ENCODE data around the gene TMLHE.
"Not testable (repeated sequence)": the region's sequence is repeated elsewhere in the genome, so short reads cannot be mapped to it uniquely, and the experiment has no call there.

Gene TMLHE

DNA sequence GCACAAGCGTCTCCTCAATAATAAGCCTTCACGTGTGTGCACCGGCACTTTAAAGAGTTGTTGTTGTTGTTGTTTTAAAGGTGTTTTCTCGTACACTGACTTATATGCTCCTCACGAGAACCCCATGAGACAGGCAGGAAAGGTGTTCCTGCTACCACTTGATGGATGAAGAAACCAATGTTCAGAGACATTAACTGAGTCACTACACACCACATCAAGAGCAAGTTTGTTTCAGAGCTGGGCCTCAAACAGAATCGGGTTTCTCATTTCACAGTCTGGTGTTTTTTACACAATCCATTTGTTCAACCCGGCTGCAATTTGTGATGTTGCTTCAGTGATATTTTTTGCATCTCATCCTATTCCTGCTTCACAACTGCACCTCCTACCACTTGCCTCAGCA lies 135.6 kb downstream of the TMLHE start:
- not testable (repeated sequence) for DNase-seq

DNA sequence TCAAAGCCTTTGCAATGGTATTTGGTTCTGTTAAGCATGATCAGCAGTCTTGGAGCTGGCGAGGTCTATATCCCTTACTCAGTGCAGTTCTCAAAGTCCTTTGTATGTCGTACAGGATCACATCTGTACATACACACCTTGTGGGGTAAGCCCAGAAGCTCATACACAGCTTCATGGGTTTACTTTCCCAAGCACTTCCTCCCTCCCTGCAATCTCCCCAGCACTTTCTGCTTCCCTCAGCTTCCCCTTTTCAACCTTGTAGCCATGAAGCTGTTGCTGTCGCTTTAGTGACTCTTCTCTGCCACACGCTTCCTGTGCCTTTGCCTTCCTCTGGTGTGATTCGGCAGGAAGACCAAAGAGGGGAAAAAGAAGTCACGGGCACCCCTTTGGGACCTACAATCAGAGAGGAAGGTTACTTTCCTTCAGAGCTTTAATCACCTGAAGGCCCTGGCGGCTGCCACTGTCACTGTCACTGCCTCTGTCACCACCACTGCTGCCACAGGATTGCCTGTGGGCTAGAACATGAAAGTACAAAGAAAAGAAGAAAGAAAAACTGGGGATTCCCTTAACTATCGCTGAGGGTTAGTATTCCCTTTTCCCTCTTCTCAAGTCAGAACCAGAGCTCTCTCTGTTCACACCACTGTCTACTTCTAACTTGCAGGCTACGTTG lies 146.3 kb downstream of the TMLHE start:
- DNase-seq: not testable (repeated sequence)

DNA sequence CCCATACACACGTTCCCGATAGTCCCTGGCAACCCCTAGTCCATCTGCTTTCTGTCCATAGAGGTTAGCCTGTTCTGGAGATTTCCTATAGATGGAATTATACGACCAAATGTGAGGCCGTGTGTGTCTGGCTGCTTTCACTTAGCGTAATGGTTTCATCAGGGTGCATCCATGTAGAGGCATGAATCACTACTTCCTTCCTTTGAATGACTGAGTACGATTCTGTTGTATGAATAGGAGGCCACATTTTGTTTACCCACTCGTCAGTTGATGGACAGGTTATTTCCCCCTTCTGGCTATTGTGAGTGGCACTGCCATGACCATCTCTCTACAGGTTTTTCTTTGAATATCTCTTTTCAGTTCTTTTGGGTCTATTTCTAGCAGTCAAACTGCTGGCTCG lies 152.3 kb downstream of the TMLHE start:
- not testable (repeated sequence) for DNase-seq

DNA sequence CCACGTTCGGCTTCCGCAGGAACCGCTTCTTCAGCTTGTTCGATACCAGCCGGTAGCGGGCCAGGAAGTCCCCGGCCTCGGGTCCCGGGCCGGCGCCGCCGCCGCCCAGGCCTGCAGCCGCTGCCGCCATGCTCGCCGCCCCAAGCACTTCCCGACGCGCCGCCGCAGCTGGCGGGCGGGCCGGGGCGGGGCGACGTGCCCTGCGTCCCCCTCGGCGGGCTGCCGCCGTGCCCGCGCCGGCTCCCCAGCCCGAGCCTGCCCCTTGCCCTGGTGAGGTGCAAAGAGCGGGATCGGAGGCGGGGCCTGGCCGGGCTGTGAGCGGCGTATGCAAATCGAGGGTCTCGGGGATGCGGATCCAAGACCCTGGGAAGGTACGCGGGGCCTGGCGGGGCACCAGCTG lies 154.3 kb downstream of the TMLHE start, which contains the start of gene F8A3:
Gene F8A3, minus strand, starts transcription at position 150 of the 400 bp plus-strand sequence. Its CDS starts 20 bp downstream, at position 130.
- DNase-seq: not testable (repeated sequence)

DNA sequence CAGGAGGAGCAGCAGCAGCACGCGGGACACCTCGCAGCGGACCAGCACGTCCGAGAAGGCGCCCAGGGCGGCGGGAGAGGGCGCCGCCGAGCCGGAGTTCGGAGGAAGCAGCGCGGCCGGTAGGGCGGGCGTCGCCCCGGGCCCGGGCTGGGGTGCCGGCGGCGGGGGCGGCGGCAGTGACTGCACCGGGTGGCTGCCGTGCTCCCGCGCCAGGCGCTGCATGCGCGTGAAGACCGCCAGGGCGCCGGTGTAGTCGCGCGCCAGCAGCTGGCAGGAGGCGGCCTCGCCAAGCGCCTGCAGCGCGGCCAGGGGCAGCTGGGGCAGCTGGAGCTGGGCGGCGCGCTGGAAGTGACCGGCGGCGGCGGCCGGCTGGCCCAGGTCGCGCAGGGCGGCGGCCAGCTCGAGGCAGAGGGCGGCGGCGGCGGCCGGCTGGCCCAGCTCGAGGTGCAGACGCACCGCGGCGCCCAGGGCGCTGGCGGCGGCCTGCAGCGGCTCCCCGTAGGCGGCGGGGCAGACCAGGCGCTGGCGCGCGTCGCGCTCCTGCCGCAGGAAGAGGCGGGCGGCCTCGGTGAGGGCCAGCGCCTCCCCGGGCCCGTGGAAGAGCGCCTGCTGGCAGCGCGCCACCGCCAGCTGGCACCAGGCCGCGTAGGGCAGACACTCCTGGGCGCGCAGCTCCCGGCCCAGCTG lies 154.8 kb downstream of the TMLHE start:
- DNase-seq: not testable (repeated sequence)

DNA sequence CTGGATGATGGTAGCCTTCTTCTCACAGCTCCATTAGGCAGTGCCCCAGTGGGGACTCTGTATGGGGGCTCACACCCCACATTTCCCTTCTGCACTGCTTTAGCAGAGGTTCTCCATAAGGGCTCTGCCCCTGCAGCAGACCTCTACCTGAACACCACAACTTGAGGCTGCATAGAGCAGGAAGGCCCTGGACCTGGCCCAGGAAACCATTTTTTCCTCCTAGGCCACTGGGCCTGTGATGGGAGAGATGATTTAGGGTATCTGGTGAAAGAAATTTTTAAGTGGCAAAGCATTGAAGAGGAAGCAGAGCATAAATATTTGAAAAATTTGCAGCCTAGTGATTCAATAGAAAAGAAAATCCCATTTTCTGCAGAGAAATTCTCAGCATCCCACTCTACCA lies 171.7 kb downstream of the TMLHE start:
- no peak for DNase-seq
